ENCODE data around the gene MMP24.
"Not testable (repeated sequence)": the region's sequence is repeated elsewhere in the genome, so short reads cannot be mapped to it uniquely, and the experiment has no call there.

MMP24 gene

GRCh38 chr20:35226126-35226883, at the start of gene MMP24:
Gene MMP24, plus strand, starts transcription at chr20:35226690. Its CDS starts 49 bp downstream, at chr20:35226739.
- H3K4me3 ChIP-seq (ENCODE audit: severe bottlenecking): peak within 1 kb of the TSS; percentile 22
- no peaks in the 10 kb centered on the region for H3K36me3 ChIP-seq (ENCODE audit: low read depth)
- TF ChIP-seq CTCF (IDR thresholded peaks at IDR 0.05; ENCODE audit: poor library complexity, severe bottlenecking): no peak
- H3K4me1 ChIP-seq (ENCODE audit: insufficient read depth, poor library complexity, severe bottlenecking): no peaks in the 10 kb centered on the region
- DNase-seq (ENCODE audit: low spot score) (no peak), ATAC-seq (ENCODE audit: low read depth) (no peak)
- H3K27ac ChIP-seq (ENCODE audit: poor library complexity, severe bottlenecking): no peak within 1 kb of the TSS
- peaks cover 31% of the 10 kb centered on the region for H3K27me3 ChIP-seq (ENCODE audit: insufficient read depth, poor library complexity, severe bottlenecking)
- H3K9me3 ChIP-seq (ENCODE audit: severe bottlenecking): no peaks in the 10 kb centered on the region

DNA sequence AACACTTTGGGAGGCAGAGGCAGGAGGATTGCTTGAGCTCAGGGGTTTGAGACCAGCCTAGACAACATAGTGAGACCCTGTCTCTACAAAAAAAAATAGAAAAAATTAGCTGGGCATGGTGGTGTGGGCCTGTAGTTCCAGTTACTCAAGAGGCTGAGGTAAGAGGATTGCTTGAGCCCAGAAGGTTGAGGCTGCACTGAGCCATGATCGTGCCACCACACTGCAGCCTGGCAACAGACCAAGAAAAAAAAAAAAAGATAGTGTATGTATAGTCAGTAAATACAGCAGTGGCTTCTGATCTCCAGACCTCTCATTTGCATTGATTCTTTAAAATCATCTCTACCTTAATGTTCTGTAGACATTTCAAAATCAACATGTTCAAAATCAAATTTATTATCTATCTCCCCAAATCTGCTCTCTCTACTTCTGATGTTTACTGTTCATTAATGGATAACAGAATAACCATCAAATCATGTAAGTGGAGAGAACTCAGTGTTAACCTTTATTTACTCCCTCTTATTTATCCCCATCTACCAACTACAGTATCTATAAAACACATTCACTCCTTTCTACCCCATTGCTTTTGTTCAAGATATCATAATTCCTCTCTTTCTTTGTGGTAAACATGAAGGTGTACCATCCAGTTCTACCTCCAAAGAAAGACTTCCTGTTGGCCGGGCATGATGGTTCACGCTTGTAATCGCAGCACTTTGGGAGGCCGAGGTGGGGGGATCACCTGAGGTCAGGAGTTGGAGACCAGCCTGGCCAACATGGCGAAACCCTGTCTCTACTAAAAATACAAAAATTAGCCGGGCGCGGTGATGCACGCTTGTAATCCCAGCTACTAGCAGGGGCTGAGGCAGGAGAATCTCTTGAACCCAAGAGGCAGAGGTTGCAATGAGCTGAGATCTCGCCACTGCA, 46.9 kb upstream of the MMP24 start:
- TF ChIP-seq CTCF (IDR thresholded peaks at IDR 0.05; ENCODE audit: poor library complexity, severe bottlenecking): no peak
- Histone ChIP-seq H3K4me1 (ENCODE audit: insufficient read depth, poor library complexity, severe bottlenecking) (peaks cover 1% of the 10 kb centered on the region), H3K9me3 (ENCODE audit: severe bottlenecking) (no peaks in the 10 kb centered on the region), H3K27ac (ENCODE audit: poor library complexity, severe bottlenecking) (no peak overlapping the region), H3K4me3 (ENCODE audit: severe bottlenecking) (no peak overlapping the region), H3K36me3 (ENCODE audit: low read depth) (peaks cover 24% of the 10 kb centered on the region), H3K27me3 (ENCODE audit: insufficient read depth, poor library complexity, severe bottlenecking) (no peaks in the 10 kb centered on the region)
- DNase-seq (ENCODE audit: low spot score): no peak
- no peak for ATAC-seq (ENCODE audit: low read depth)

- TF ChIP-seq CTCF (IDR thresholded peaks at IDR 0.05; ENCODE audit: poor library complexity, severe bottlenecking): no peak
- Histone ChIP-seq H3K9me3 (ENCODE audit: severe bottlenecking) (no peaks in the 10 kb centered on the region), H3K36me3 (ENCODE audit: low read depth) (peaks cover 23% of the 10 kb centered on the region), H3K4me3 (ENCODE audit: severe bottlenecking) (no peak overlapping the region), H3K4me1 (ENCODE audit: insufficient read depth, poor library complexity, severe bottlenecking) (no peaks in the 10 kb centered on the region), H3K27ac (ENCODE audit: poor library complexity, severe bottlenecking) (no peak overlapping the region), H3K27me3 (ENCODE audit: insufficient read depth, poor library complexity, severe bottlenecking) (no peaks in the 10 kb centered on the region)
- no peak; the same call in 2 of the 3 replicates for ATAC-seq (ENCODE audit: low read depth)
- no peak for DNase-seq (ENCODE audit: low spot score)
Observed at GRCh38 chr20:35180266-35180665, 46.2 kb upstream of the MMP24 start.

GRCh38 chr20:35181731-35182130, 44.8 kb upstream of the MMP24 start:
- TF ChIP-seq CTCF (IDR thresholded peaks at IDR 0.05; ENCODE audit: poor library complexity, severe bottlenecking): no peak
- Histone ChIP-seq H3K4me3 (ENCODE audit: severe bottlenecking) (no peak overlapping the region), H3K4me1 (ENCODE audit: insufficient read depth, poor library complexity, severe bottlenecking) (no peaks in the 10 kb centered on the region), H3K9me3 (ENCODE audit: severe bottlenecking) (no peaks in the 10 kb centered on the region), H3K36me3 (ENCODE audit: low read depth) (peaks cover 13% of the 10 kb centered on the region), H3K27me3 (ENCODE audit: insufficient read depth, poor library complexity, severe bottlenecking) (no peaks in the 10 kb centered on the region), H3K27ac (ENCODE audit: poor library complexity, severe bottlenecking) (no peak overlapping the region)
- no peak for DNase-seq (ENCODE audit: low spot score)
- ATAC-seq (ENCODE audit: low read depth): no peak

DNA sequence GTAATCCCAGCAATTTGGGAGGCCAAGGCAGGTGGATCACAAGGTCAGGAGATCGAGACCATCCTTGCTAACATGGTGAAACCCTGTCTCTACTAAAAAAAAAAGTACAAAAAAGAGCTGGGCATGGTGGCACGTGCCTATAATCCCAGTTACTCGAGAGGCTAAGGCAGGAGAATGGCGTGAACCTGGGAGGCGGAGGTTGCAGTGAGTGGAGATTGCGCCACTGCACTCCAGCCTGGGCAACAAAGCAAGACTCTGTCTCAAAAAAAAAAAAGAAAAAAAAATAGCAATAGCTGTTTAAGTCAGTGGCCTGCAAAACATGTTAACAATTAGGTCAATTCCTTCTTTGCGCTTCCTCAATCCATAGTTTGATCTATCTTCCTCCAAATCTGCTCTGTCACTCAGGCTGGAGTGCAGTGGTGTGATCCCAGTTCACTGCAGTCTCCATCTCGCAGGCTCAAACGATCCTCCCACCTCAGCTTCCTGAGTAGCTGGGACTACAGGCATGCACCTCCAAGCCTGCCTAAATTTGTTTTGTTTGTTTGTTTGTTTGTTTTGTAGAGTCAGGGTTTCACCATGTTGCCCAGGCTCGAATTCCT, 39.7 kb upstream of the MMP24 start:
- ATAC-seq (ENCODE audit: low read depth); H3K36me3 ChIP-seq (ENCODE audit: low read depth); H3K4me1 ChIP-seq (ENCODE audit: insufficient read depth, poor library complexity, severe bottlenecking); DNase-seq (ENCODE audit: low spot score); H3K27me3 ChIP-seq (ENCODE audit: insufficient read depth, poor library complexity, severe bottlenecking); H3K27ac ChIP-seq (ENCODE audit: poor library complexity, severe bottlenecking); H3K4me3 ChIP-seq (ENCODE audit: severe bottlenecking); H3K9me3 ChIP-seq (ENCODE audit: severe bottlenecking): not testable (repeated sequence)

Data from RWPE2 (cell line).